HepG2 (cell line): ENCODE measurements around the gene F7. TPM values are rescaled to one million over a fixed set of nuclear protein-coding genes. Genes with fewer than 3 reads are reported as not detected.

Experiments used
- ATM ChIP-seq: fragments of 450-650 bp; IDR thresholded peaks from 2 replicates; pipeline ENCODE4 v1.7.1; 2017; ENCODE audit warnings: mild to moderate bottlenecking, borderline replicate concordance
- CBX5 ChIP-seq: sonication (generic); formaldehyde crosslinking; IDR thresholded peaks from 2 replicates; pipeline ENCODE4 v1.4.0; 2020; ENCODE audit warnings: missing genetic modification reagents, borderline replicate concordance
- DRAP1 ChIP-seq: IDR thresholded peaks from 2 replicates; pipeline ENCODE4 v1.6.1; 2016; ENCODE audit warnings: missing genetic modification reagents, missing compliant biosample characterization
- ETV6 ChIP-seq: sonication (generic); formaldehyde crosslinking; conservative IDR thresholded peaks from 2 replicates; pipeline ENCODE4 v1.4.0; 2020; ENCODE audit warnings: missing genetic modification reagents
- FOXK2 ChIP-seq: fragments of 450-650 bp; IDR thresholded peaks from 2 replicates; pipeline ENCODE4 v1.6.1; 2016
- HMGXB4 ChIP-seq, 2 experiments: sonication (generic) in 1 of 2; formaldehyde crosslinking in 1 of 2; IDR thresholded peaks; 2 replicates each; pipeline versions ENCODE4 v1.4.0 to v1.6.1; 2018 to 2020; ENCODE audit warnings: missing genetic modification reagents in 2 of 2, borderline replicate concordance in 1 of 2, low read depth in 1 of 2, mild to moderate bottlenecking in 1 of 2, missing biosample characterization in 1 of 2
- NFKBIZ ChIP-seq: IDR thresholded peaks from 2 replicates; pipeline ENCODE4 v1.6.1; 2018; ENCODE audit warnings: missing genetic modification reagents, missing compliant biosample characterization
- NFYC ChIP-seq: IDR thresholded peaks from 2 replicates; pipeline ENCODE4 v1.6.1; 2016; ENCODE audit warnings: missing genetic modification reagents, missing compliant biosample characterization
- PITX1 ChIP-seq: sonication (generic); formaldehyde crosslinking; IDR thresholded peaks from 2 replicates; pipeline ENCODE4 v1.5.1; 2020; ENCODE audit warnings: mild to moderate bottlenecking, missing genetic modification reagents
- RBM39 ChIP-seq: fragments of 200-400 bp; formaldehyde crosslinking; IDR thresholded peaks from one replicate; pipeline ENCODE4 v1.6.1; 2018; ENCODE audit warnings: antibody characterized with exemption, mild to moderate bottlenecking, low read depth, low read length; ENCODE audit not compliant: poor library complexity, severe bottlenecking
- RFXANK ChIP-seq: IDR thresholded peaks from 2 replicates; pipeline ENCODE4 v1.6.1; 2016
- SP5 ChIP-seq: IDR thresholded peaks from 2 replicates; pipeline ENCODE4 v1.6.1; 2016; ENCODE audit warnings: low read depth, borderline replicate concordance
- ZBTB33 ChIP-seq: sonication (generic); formaldehyde crosslinking; IDR thresholded peaks from 2 replicates; pipeline ENCODE4 v1.4.0; 2020; ENCODE audit warnings: missing genetic modification reagents
- ZFP36 ChIP-seq: fragments of 150-350 bp; IDR thresholded peaks from 2 replicates; pipeline ENCODE4 v1.6.1; 2018; ENCODE audit warnings: borderline replicate concordance, low read length, low read depth; ENCODE audit not compliant: partially characterized antibody
- ZKSCAN1 ChIP-seq: fragments of 150-350 bp; IDR thresholded peaks from 2 replicates; pipeline ENCODE4 v1.6.1; 2014; ENCODE audit warnings: low read length
- ZNF331 ChIP-seq: sonication (generic); formaldehyde crosslinking; IDR thresholded peaks from 2 replicates; pipeline ENCODE4 v1.4.0; 2020; ENCODE audit warnings: missing genetic modification reagents
- ZNF354B ChIP-seq: sonication (generic); formaldehyde crosslinking; IDR thresholded peaks from 2 replicates; pipeline ENCODE4 v1.8.0; 2022; ENCODE audit warnings: mild to moderate bottlenecking, missing genetic modification reagents
- ZNF496 ChIP-seq: sonication (generic); formaldehyde crosslinking; IDR thresholded peaks from 2 replicates; pipeline ENCODE4 v1.8.1; 2023; ENCODE audit warnings: mild to moderate bottlenecking, moderate library complexity, missing genetic modification reagents; ENCODE audit not compliant: insufficient replicate concordance
- ZNF501 ChIP-seq: sonication (generic); formaldehyde crosslinking; IDR thresholded peaks from 2 replicates; pipeline ENCODE4 v1.5.1; 2020; ENCODE audit warnings: mild to moderate bottlenecking, moderate library complexity, missing genetic modification reagents
- ZNF512 ChIP-seq: sonication (generic); formaldehyde crosslinking; IDR thresholded peaks from 2 replicates; pipeline ENCODE4 v1.4.0; 2020; ENCODE audit warnings: mild to moderate bottlenecking, missing genetic modification reagents
- ZNF547 ChIP-seq: sonication (generic); formaldehyde crosslinking; IDR thresholded peaks from 2 replicates; pipeline ENCODE4 v1.5.1; 2020; ENCODE audit warnings: mild to moderate bottlenecking, missing genetic modification reagents
- ZNF710 ChIP-seq: sonication (generic); formaldehyde crosslinking; IDR thresholded peaks from 2 replicates; pipeline ENCODE4 v1.5.0; 2020; ENCODE audit warnings: mild to moderate bottlenecking, missing genetic modification reagents, borderline replicate concordance
- ZNF766 ChIP-seq: sonication (generic); formaldehyde crosslinking; IDR thresholded peaks from 2 replicates; pipeline ENCODE4 v1.5.0; 2020; ENCODE audit warnings: missing genetic modification reagents, borderline replicate concordance
- polyA plus RNA-seq, 8 experiments: library from polyadenylated mRNA; depleted of rRNA in 3 of 8; stranded (reverse) in 7 of 8; unstranded in 1 of 8; fragments of >200 nt; fragmentation: Illumina TruSeq in 4 of 8; extraction: Trizol in 4 of 8; gene quantifications; 2 replicates each; pipeline versions ENCODE4 v1.2.1 to v1.2.3, GENCODE V29; 2011 to 2016; ENCODE audit warnings: low read depth in 4 of 8, missing spikeins in 1 of 8, mixed read lengths in 1 of 8; ENCODE audit not compliant: insufficient read depth in 1 of 8
- total RNA-seq, 5 experiments: library from RNA; depleted of rRNA; stranded (reverse); fragments of >200 nt; fragmentation: Illumina TruSeq; extraction: Trizol; gene quantifications; 2 replicates each; pipeline ENCODE4 v1.2.3, GENCODE V29; 2016; ENCODE audit warnings: low read depth in 1 of 5

Gene F7
- total and polyA plus RNA-seq, 2 of the 13 experiments (the other 11 are each of a cell fraction or from before 2014, with no cell fraction given), result 12.6 to 26.5 TPM

GRCh38 chr13:113152691-113152983, 47.0 kb downstream of the F7 start (continued):
- TF ChIP-seq ZNF547 (CRISPR knock-in tag) (no peak), ZBTB33 (CRISPR knock-in tag) (no peak), ZNF496 (CRISPR knock-in tag) (no peak), ZFP36 (no peak), ZNF710 (no peak), ZNF331 (CRISPR knock-in tag) (no peak), NFKBIZ (CRISPR knock-in tag) (no peak), ZNF766 (CRISPR knock-in tag) (no peak), ZNF354B (CRISPR knock-in tag) (no peak), ETV6 (CRISPR knock-in tag) (no peak), FOXK2 (0 out of 2 replicates have a peak, but pooled peaks have one; percentile 21), SP5 (CRISPR knock-in tag) (0 out of 2 replicates have a peak, but pooled peaks have one; percentile 18), ZNF501 (no peak), DRAP1 (CRISPR knock-in tag) (peak; percentile 48; the same call in 1 of the 2 replicates), NFYC (CRISPR knock-in tag) (0 out of 2 replicates have a peak, but pooled peaks have one; percentile 9), ZNF512 (no peak), PITX1 (no peak), RBM39 (no peak), RFXANK (CRISPR knock-in tag) (no peak), ZKSCAN1 (no peak), HMGXB4 (CRISPR knock-in tag; IDR thresholded peaks at IDR 0.05; ENCODE audit: borderline replicate concordance in 1 of 2, low read depth in 1 of 2) (no peak), CBX5 (CRISPR knock-in tag) (no peak), ATM (no peak)
